WTC11 (cell line): ENCODE results near the gene BCL7A. TPM values are rescaled to one million over a fixed set of nuclear protein-coding genes. Genes with fewer than 3 reads are reported as not detected.
"Not testable (repeated sequence)": the region's sequence is repeated elsewhere in the genome, so short reads cannot be mapped to it uniquely, and the experiment has no call there.

Source experiments
- ATAC-seq: fragments of 200-7000 bp; cut with Tn5 transposase; 2 replicates; pipeline ENCODE4 v1.10.0; 2021; ENCODE audit warnings: mild to moderate bottlenecking, moderate library complexity
- CTCF ChIA-PET: fragments of 300-600 bp; sonication (Branson Sonifier 250); formaldehyde crosslinking; loops from one replicate; lab custom pipeline; 2021; ENCODE audit warnings: antibody characterized with exemption; lab: Charles Lee
- POLR2A ChIA-PET: fragments of 350-600 bp; sonication (Branson Sonifier 250); formaldehyde crosslinking; loops from one replicate; lab custom pipeline; 2021; ENCODE audit warnings: antibody characterized with exemption; lab: Charles Lee
- DNase-seq: peaks from one replicate; pipeline ENCODE4 v3.0.0; 2021; ENCODE audit warnings: low spot score
- H3K27ac Mint-ChIP-seq: 2 replicates; pipeline ENCODE4 v1.8.0; 2021; ENCODE audit warnings: mixed read lengths
- H3K27me3 Mint-ChIP-seq: 2 replicates; pipeline ENCODE4 v1.8.0; 2021; ENCODE audit warnings: low read depth, mild to moderate bottlenecking, moderate library complexity, mixed read lengths
- H3K36me3 Mint-ChIP-seq: 2 replicates; pipeline ENCODE4 v1.8.0; 2021; ENCODE audit warnings: mixed read lengths
- H3K4me1 Mint-ChIP-seq: 2 replicates; pipeline ENCODE4 v1.8.0; 2022; ENCODE audit warnings: mixed read lengths
- H3K4me3 Mint-ChIP-seq: 2 replicates; pipeline ENCODE4 v1.8.0; 2021; ENCODE audit warnings: mild to moderate bottlenecking, moderate library complexity, mixed read lengths
- H3K9me3 Mint-ChIP-seq: 2 replicates; pipeline ENCODE4 v1.8.0; 2021; ENCODE audit warnings: mixed read lengths
- ARID4B ChIP-seq: sonication (generic); formaldehyde crosslinking; IDR thresholded peaks from 2 replicates; pipeline ENCODE4 v1.8.0; 2023; ENCODE audit warnings: missing genetic modification reagents, mild to moderate bottlenecking, borderline replicate concordance
- ATF3 ChIP-seq: sonication (generic); formaldehyde crosslinking; conservative IDR thresholded peaks from 2 replicates; pipeline ENCODE4 v1.8.1; 2022; ENCODE audit warnings: mild to moderate bottlenecking, missing genetic modification reagents
- E2F1 ChIP-seq: sonication (generic); formaldehyde crosslinking; IDR thresholded peaks from 2 replicates; pipeline ENCODE4 v1.8.0; 2022; ENCODE audit warnings: mild to moderate bottlenecking, missing genetic modification reagents
- ESRRA ChIP-seq: sonication (generic); formaldehyde crosslinking; IDR thresholded peaks from 2 replicates; pipeline ENCODE4 v1.8.1; 2022; ENCODE audit warnings: mild to moderate bottlenecking, missing genetic modification reagents, borderline replicate concordance
- GABPB1 ChIP-seq: sonication (generic); formaldehyde crosslinking; IDR thresholded peaks from 2 replicates; pipeline ENCODE4 v1.8.1; 2023; ENCODE audit warnings: mild to moderate bottlenecking, missing genetic modification reagents
- MXD4 ChIP-seq: fragments of 250-450 bp; sonication (Bioruptor Pico); IDR thresholded peaks from 2 replicates; pipeline ENCODE4 v1.8.0; 2021; ENCODE audit warnings: mild to moderate bottlenecking, moderate library complexity, borderline replicate concordance
- NR2C2 ChIP-seq: sonication (generic); formaldehyde crosslinking; IDR thresholded peaks from 2 replicates; pipeline ENCODE4 v1.8.0; 2022; ENCODE audit warnings: mild to moderate bottlenecking, missing genetic modification reagents
- PRRX2 ChIP-seq: fragments of 250-450 bp; sonication (Bioruptor Pico); IDR thresholded peaks from 2 replicates; pipeline ENCODE4 v1.8.0; 2021; ENCODE audit warnings: mild to moderate bottlenecking
- SMAD3 ChIP-seq: sonication (generic); formaldehyde crosslinking; IDR thresholded peaks from 2 replicates; pipeline ENCODE4 v1.8.0; 2022; ENCODE audit warnings: missing genetic modification reagents, mild to moderate bottlenecking, borderline replicate concordance
- SMAD4 ChIP-seq: sonication (generic); formaldehyde crosslinking; IDR thresholded peaks from 2 replicates; pipeline ENCODE4 v1.8.0; 2022; ENCODE audit warnings: mild to moderate bottlenecking, missing genetic modification reagents
- TEAD1 ChIP-seq: sonication (generic); formaldehyde crosslinking; IDR thresholded peaks from 2 replicates; pipeline ENCODE4 v1.8.0; 2022; ENCODE audit warnings: mild to moderate bottlenecking, missing genetic modification reagents
- ZNF281 ChIP-seq: sonication (generic); formaldehyde crosslinking; IDR thresholded peaks from 2 replicates; pipeline ENCODE4 v1.8.0; 2023; ENCODE audit warnings: mild to moderate bottlenecking, missing genetic modification reagents
- ZNF317 ChIP-seq: sonication (generic); formaldehyde crosslinking; IDR thresholded peaks from 2 replicates; pipeline ENCODE4 v1.8.1; 2023; ENCODE audit warnings: low read depth, mild to moderate bottlenecking, moderate library complexity, missing genetic modification reagents, borderline replicate concordance
- ZNF416 ChIP-seq: fragments of 250-450 bp; sonication (Bioruptor Pico); IDR thresholded peaks from 2 replicates; pipeline ENCODE4 v1.9.0; 2021; ENCODE audit warnings: mild to moderate bottlenecking, inconsistent platforms
- total RNA-seq: library from RNA; stranded (reverse); gene quantifications from 3 replicates; pipeline ENCODE4 v1.2.3, GENCODE V29; 2021
- TF ChIP-seq, protein P1 (sequence below): fragments of 250-450 bp; sonication (Bioruptor Pico); IDR thresholded peaks from 2 replicates; pipeline ENCODE4 v1.9.0; 2021; ENCODE audit warnings: mild to moderate bottlenecking
- TF ChIP-seq, protein P2 (sequence below): sonication (generic); formaldehyde crosslinking; IDR thresholded peaks from 2 replicates; pipeline ENCODE4 v1.8.1; 2022; ENCODE audit warnings: mild to moderate bottlenecking, missing genetic modification reagents, moderate library complexity, borderline replicate concordance

BCL7A gene
- total RNA-seq, 1 experiment from 2014 or later, result 19.7 TPM

- no peak for TF ChIP-seq E2F1 (CRISPR knock-in tag)
Measured at GRCh38 chr12:122104844-122105243, 83.2 kb downstream of the BCL7A start (continued).

DNA sequence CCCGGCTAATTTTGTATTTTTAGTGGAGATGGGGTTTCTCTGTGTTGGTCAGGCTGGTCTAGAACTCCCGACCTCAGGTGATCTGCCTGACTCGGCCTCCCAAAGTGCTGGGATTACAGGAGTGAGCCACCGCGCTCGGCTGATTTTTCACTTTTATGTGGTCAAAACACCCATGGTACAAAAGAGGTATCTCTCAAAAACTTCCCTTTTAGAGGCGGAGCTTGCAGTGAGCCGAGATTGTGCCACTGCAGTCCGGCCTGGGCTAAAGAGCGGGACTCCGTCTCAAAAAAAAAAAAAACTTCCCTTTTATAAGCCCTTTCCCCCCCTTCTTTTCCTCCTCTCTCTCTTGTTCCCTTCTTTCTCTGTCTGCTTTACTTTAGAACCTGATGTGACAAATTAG, 83.8 kb downstream of the BCL7A start:
- H3K9me3 Mint-ChIP-seq, POLR2A ChIA-PET, H3K27me3 Mint-ChIP-seq, DNase-seq, H3K4me1 Mint-ChIP-seq, H3K4me3 Mint-ChIP-seq, ATAC-seq: not testable (repeated sequence)
- CTCF ChIA-PET, result interaction anchor here (1.2 to 3.6 kb wide), 2 partner anchors 18 to 51 kb away, joined by 3 to 19 read pairs; no protein-coding TSS in a partner anchor
- peak overlapping the region; percentile 90 for H3K27ac Mint-ChIP-seq
- peaks cover 10% of the 10 kb centered on the region for H3K36me3 Mint-ChIP-seq

DNA sequence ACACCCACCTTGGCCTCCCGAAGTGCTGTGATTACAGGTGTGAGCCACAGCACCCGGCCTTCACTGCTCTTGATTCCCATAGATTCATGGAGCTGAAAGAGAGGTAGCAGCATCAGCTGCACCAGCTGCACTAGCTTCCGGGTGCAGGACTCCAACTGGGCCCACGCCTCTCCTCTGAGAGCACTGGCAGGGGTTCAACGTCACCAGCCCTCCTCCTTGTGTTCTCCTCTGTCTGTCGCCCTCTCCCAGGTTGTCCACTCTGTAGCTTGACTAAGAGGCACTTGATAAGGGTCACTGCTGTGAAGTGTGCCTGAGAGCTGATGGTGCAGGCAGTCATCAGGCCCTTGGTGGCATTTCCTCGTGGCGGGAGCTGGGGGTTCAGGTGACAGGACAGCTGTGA, 85.2 kb downstream of the BCL7A start:
- Mint-ChIP-seq H3K36me3 (peaks cover 5% of the 10 kb centered on the region), H3K27me3 (no peaks in the 10 kb centered on the region), H3K4me3 (no peak overlapping the region), H3K27ac (peak overlapping the region; percentile 34; the same call in 1 of the 2 replicates), H3K9me3 (peaks cover 5% of the 10 kb centered on the region), H3K4me1 (peaks cover 6% of the 10 kb centered on the region)
- DNase-seq (no peak), ATAC-seq (no peak)
- POLR2A ChIA-PET, result no interaction called here
- TF ChIP-seq TEAD1 (CRISPR knock-in tag), result no peak
- TF ChIP-seq, protein P1, sequence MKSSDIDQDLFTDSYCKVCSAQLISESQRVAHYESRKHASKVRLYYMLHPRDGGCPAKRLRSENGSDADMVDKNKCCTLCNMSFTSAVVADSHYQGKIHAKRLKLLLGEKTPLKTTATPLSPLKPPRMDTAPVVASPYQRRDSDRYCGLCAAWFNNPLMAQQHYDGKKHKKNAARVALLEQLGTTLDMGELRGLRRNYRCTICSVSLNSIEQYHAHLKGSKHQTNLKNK (CRISPR knock-in tag), result no peak
- no peak for TF ChIP-seq ZNF317 (CRISPR knock-in tag)
- TF ChIP-seq ATF3, result no peak
- no peak for TF ChIP-seq NR2C2 (CRISPR knock-in tag)
- TF ChIP-seq PRRX2 (CRISPR knock-in tag), result no peak
- TF ChIP-seq MXD4, result no peak
- TF ChIP-seq ZNF281 (CRISPR knock-in tag), result no peak
- no peak for TF ChIP-seq SMAD4 (CRISPR knock-in tag)
- TF ChIP-seq SMAD3 (CRISPR knock-in tag), result no peak
- no peak for TF ChIP-seq ESRRA (CRISPR knock-in tag)
- TF ChIP-seq, protein P2, sequence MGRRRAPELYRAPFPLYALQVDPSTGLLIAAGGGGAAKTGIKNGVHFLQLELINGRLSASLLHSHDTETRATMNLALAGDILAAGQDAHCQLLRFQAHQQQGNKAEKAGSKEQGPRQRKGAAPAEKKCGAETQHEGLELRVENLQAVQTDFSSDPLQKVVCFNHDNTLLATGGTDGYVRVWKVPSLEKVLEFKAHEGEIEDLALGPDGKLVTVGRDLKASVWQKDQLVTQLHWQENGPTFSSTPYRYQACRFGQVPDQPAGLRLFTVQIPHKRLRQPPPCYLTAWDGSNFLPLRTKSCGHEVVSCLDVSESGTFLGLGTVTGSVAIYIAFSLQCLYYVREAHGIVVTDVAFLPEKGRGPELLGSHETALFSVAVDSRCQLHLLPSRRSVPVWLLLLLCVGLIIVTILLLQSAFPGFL, result no peak
- no peak for TF ChIP-seq ARID4B (CRISPR knock-in tag)
- no peak for TF ChIP-seq GABPB1 (CRISPR knock-in tag)
- TF ChIP-seq ZNF416 (CRISPR knock-in tag), result no peak
- CTCF ChIA-PET, result interaction anchor here (1.2 to 3.6 kb wide), 4 partner anchors 9 to 75 kb away, joined by 3 to 19 read pairs (median 4); no protein-coding TSS in a partner anchor
